Esophagus squamous epithelium (tissue), 5 donors: ENCODE results near the gene ELMO1. TPM values are rescaled to one million over a fixed set of nuclear protein-coding genes. Genes with fewer than 3 reads are reported as not detected.

Source experiments
- DNase-seq: peaks from one replicate; lab custom pipeline; 2025; lab: John Stamatoyannopoulos, UW
- H3K27ac ChIP-seq, 4 donors: fragments of 200-600 bp; sonication (generic); one replicate each; pipeline ENCODE4 v1.5.1; 2016 to 2019; ENCODE audit warnings: mild to moderate bottlenecking in 1 of 4
- H3K27me3 ChIP-seq, 4 donors: fragments of 200-600 bp; sonication (generic); 1 replicate in 3 of 4; 2 replicates in 1 of 4; pipeline versions ENCODE4 v1.5.1 to v1.6.0; 2017 to 2021; ENCODE audit warnings: antibody characterized with exemption in 1 of 4
- H3K36me3 ChIP-seq, 3 donors: fragments of 200-600 bp; sonication (generic); one replicate each; pipeline ENCODE4 v1.5.1; 2016 to 2019
- H3K4me1 ChIP-seq, 3 donors: fragments of 200-600 bp; sonication (generic); one replicate each; pipeline ENCODE4 v1.5.1; 2017 to 2019
- H3K4me3 ChIP-seq, 4 donors: fragments of 200-600 bp; sonication (generic); 1 replicate in 3 of 4; 2 replicates in 1 of 4; pipeline ENCODE4 v1.5.1; 2016 to 2019; ENCODE audit warnings: mild to moderate bottlenecking in 2 of 4, moderate library complexity in 1 of 4
- H3K9me3 ChIP-seq, 3 donors: fragments of 200-600 bp; sonication (generic); one replicate each; pipeline ENCODE4 v1.5.1; 2016 to 2019
- POLR2A ChIP-seq, 4 donors: fragments of 450-650 bp; IDR thresholded peaks; one replicate each; pipeline ENCODE4 v1.6.1; 2017; ENCODE audit warnings: antibody characterized with exemption in 4 of 4, mild to moderate bottlenecking in 4 of 4, moderate library complexity in 3 of 4
- WGBS, 2 donors: methylation state at CpG; one replicate each; pipeline ENCODE4 v1.1.5; 2018; 5-methylcytosine and 5-hydroxymethylcytosine counted together
- intact Hi-C: fragments of 100-400 bp; cut with DNase I; formaldehyde crosslinking; loops from one replicate; pipeline ENCODE4 v1.15.0; 2022
- total RNA-seq, 4 donors: library from RNA; depleted of rRNA; stranded (reverse); fragments of >200 nt; gene quantifications; one replicate each; pipeline ENCODE4 v1.1.0, GENCODE V29; 2016
- TF ChIP-seq, protein P1 (sequence below), 6 experiments: fragments of 450-650 bp in 4 of 6; fragments of 200-600 bp in 2 of 6; sonication (generic) in 2 of 6; IDR thresholded peaks; one replicate each; pipeline ENCODE4 v1.5.1; 2016 to 2019; ENCODE audit warnings: antibody characterized with exemption in 6 of 6, mild to moderate bottlenecking in 4 of 6, moderate library complexity in 4 of 6
- donor health status: DM: yes; HTN: yes; CAD: no.

ELMO1 gene
- total RNA-seq, 4 donors from 2014 or later: 0.68 to 36.6 (median 11.8) TPM

DNA sequence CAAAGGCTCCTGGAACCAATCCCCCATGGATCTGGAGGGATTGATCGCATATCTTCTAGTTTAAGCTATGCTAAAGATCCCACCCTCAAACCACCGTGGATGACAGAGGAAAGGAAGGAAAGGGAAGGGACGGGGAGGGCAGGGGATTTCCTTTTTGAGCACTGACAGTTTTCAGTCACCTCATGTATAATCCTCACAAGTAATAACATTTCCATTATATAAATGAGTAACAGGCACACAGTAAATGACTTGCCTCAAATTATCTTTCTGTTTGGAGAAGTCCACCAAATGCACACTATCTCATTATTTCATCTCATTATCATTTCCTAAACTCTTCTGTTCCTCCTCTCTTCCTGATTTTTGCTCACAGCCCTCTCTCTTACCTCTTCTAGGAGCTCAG is 597.3 kb downstream of the ELMO1 start:
- peaks cover 0 to 17% (median 6%) of the 10 kb centered on the region in 3 donors for H3K9me3 ChIP-seq
- H3K27me3 ChIP-seq: no peaks in the 10 kb centered on the region
- intact Hi-C loops: no loop called here
- DNase-seq: no peak
- H3K27ac ChIP-seq: no peak overlapping the region
- WGBS, 2 donors: 61 to 71% methylated on average over 3 of the region's 3 CpGs
- peaks cover 0 to 15% (median 5%) of the 10 kb centered on the region in 3 donors for H3K4me1 ChIP-seq
- no peak overlapping the region for H3K4me3 ChIP-seq
- H3K36me3 ChIP-seq: peaks cover 0 to 20% (median 0%) of the 10 kb centered on the region in 3 donors
- TF ChIP-seq, protein P1, sequence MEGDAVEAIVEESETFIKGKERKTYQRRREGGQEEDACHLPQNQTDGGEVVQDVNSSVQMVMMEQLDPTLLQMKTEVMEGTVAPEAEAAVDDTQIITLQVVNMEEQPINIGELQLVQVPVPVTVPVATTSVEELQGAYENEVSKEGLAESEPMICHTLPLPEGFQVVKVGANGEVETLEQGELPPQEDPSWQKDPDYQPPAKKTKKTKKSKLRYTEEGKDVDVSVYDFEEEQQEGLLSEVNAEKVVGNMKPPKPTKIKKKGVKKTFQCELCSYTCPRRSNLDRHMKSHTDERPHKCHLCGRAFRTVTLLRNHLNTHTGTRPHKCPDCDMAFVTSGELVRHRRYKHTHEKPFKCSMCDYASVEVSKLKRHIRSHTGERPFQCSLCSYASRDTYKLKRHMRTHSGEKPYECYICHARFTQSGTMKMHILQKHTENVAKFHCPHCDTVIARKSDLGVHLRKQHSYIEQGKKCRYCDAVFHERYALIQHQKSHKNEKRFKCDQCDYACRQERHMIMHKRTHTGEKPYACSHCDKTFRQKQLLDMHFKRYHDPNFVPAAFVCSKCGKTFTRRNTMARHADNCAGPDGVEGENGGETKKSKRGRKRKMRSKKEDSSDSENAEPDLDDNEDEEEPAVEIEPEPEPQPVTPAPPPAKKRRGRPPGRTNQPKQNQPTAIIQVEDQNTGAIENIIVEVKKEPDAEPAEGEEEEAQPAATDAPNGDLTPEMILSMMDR (IDR thresholded peaks at IDR 0.05): no peak
- no peak for TF ChIP-seq POLR2A (IDR thresholded peaks at IDR 0.05)

DNA sequence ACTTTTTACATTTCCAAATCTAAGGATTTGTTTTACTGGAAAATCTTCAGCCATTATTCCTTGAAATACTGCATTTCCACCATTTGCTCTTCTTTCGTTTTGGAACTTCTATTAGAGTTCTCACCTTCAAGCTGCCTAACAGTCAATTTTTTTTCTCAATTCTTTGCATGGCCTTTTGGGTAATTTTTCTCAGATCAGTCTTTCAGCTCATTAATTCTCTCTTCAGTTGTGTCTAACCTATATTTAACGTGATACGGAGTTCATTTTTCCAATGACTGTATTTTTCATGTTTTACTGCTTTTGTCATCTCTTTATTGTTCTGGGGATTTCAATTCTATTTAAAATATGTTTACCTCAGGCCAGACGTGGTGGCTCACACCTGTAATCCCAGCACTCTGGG is 600.7 kb downstream of the ELMO1 start:
- H3K4me1 ChIP-seq: no peaks in the 10 kb centered on the region
- H3K27ac ChIP-seq: no peak overlapping the region
- H3K4me3 ChIP-seq: no peak overlapping the region
- DNase-seq: no peak
- WGBS, 2 donors: 85 to 86% methylated on average over 4 of the region's 4 CpGs
- H3K9me3 ChIP-seq: peaks cover 0 to 17% (median 6%) of the 10 kb centered on the region in 3 donors
- intact Hi-C loops: no loop called here
- TF ChIP-seq, protein P1 (IDR thresholded peaks at IDR 0.05): no peak
- TF ChIP-seq POLR2A (IDR thresholded peaks at IDR 0.05): no peak
- no peaks in the 10 kb centered on the region for H3K27me3 ChIP-seq
- no peaks in the 10 kb centered on the region for H3K36me3 ChIP-seq

DNA sequence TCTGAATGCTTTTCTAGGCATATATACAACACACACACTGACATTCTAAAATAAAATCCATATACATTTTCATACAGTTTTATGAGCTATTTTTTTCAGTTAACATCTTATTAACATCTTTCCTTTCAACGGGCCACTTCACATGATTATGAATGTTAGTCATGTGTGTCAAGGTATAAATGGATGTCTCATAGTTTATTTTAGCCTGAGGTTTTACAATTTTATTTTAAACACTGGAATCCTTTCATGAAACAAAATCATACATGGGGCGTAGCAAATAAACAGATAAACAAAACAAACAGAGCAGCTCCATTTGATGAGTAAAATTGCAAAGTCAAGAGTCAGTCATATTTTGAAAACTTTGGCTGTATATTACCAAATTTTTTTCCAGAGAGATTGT is 604.3 kb downstream of the ELMO1 start:
- H3K27ac ChIP-seq: no peak overlapping the region

DNA sequence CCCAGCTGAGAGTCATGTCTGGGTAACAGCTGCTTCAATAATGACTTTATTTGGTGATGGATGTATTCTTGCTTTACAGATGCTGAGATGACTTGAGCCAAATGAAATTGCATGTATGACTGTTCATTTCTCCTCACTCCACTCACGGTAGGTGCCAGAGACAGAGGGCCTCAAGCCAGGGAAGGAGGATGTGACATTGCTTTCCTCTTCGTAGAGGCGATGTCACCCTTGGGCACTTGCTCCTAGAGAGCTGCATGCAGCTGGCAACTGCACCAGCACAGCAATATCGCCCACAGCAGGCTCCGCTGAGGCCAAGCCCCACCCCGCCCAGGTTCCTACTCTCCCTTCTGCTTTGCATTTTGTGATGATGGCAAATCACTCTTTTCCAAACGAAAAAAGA is 607.8 kb downstream of the ELMO1 start:
- TF ChIP-seq, protein P1 (IDR thresholded peaks at IDR 0.05): no peak
- TF ChIP-seq POLR2A (IDR thresholded peaks at IDR 0.05): no peak
- Histone ChIP-seq H3K36me3 (no peaks in the 10 kb centered on the region), H3K27me3 (no peaks in the 10 kb centered on the region), H3K4me3 (no peak overlapping the region), H3K9me3 (no peaks in the 10 kb centered on the region), H3K4me1 (no peaks in the 10 kb centered on the region), H3K27ac (no peak overlapping the region)
- WGBS, 2 donors: 48 to 80% methylated on average over 7 of the region's 7 CpGs
- intact Hi-C loops: no loop called here
- no peak for DNase-seq

More for the DNA sequence above, 604.3 kb downstream of the ELMO1 start:
- H3K4me3 ChIP-seq: no peak overlapping the region
- TF ChIP-seq, protein P1 (IDR thresholded peaks at IDR 0.05): no peak
- no peak for TF ChIP-seq POLR2A (IDR thresholded peaks at IDR 0.05)
- H3K36me3 ChIP-seq: no peaks in the 10 kb centered on the region
- intact Hi-C loops: no loop called here
- peaks cover 0 to 17% (median 6%) of the 10 kb centered on the region in 3 donors for H3K9me3 ChIP-seq
- H3K4me1 ChIP-seq: no peaks in the 10 kb centered on the region
- WGBS, 2 donors: 44 to 45% methylated on average over 2 of the region's 2 CpGs
- DNase-seq: no peak
- no peaks in the 10 kb centered on the region for H3K27me3 ChIP-seq

DNA sequence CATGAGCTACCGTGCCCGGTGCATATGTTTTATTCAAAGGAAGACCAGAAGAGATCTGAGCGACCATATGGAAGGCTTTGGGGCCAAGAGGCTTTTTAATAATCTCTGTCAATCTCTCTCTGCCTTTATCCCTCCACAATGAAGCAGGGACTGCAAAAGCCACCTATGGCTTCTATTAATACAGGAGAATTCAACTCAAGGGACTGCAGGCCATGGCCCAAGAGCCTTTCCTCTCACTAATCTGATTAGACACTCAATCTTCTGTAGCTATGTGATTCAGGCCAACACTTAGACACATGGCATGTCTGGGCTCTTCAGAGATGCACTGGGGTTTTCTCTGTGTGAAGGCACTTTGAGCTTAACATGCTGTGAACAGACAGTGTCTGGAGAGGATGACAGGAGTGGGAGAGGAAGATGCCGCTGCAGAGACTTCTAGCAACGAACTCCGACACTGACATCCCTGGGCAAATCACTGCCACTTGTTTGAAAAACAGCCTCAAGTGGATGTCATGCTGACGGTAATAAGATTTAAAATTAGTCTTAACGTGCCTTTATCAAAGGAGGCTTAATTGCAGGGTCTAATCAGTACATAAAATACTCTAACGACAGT is 609.9 kb downstream of the ELMO1 start:
- no peak for DNase-seq

More for the DNA sequence above, 609.9 kb downstream of the ELMO1 start:
- 84% methylated on average over 7 to 9 of the region's 9 CpGs for WGBS, 2 donors
- TF ChIP-seq POLR2A (IDR thresholded peaks at IDR 0.05): no peak
- TF ChIP-seq, protein P1 (IDR thresholded peaks at IDR 0.05): no peak
- no peaks in the 10 kb centered on the region for H3K36me3 ChIP-seq
- intact Hi-C loops: no loop called here
- H3K4me1 ChIP-seq: no peaks in the 10 kb centered on the region
- no peaks in the 10 kb centered on the region for H3K27me3 ChIP-seq
- no peaks in the 10 kb centered on the region for H3K9me3 ChIP-seq
- no peak overlapping the region for H3K4me3 ChIP-seq
- no peak overlapping the region for H3K27ac ChIP-seq
